OCI-M2 (cell line): Measurements from ENCODE around the gene ADSL.

Experiments
- DNase-seq: peaks from one replicate; lab custom pipeline; 2025; ENCODE audit not compliant: unreplicated experiment; lab: John Stamatoyannopoulos, UW

Gene ADSL

GRCh38 chr22:40416636-40417035 is 70.3 kb downstream of the ADSL start:
- no peak for DNase-seq

- no peak for DNase-seq
These were observed 70.7 kb downstream of the ADSL start for GRCh38 chr22:40417041-40417440.

- no peak for DNase-seq
These were observed 71.6 kb downstream of the ADSL start for GRCh38 chr22:40417881-40418280.

GRCh38 chr22:40418366-40419201 is 72.3 kb downstream of the ADSL start:
- no peak for DNase-seq

GRCh38 chr22:40419718-40420117 is 73.4 kb downstream of the ADSL start:
- no peak for DNase-seq

- no peak for DNase-seq
These were observed 74.2 kb downstream of the ADSL start for GRCh38 chr22:40420341-40421081.

- no peak for DNase-seq
These were observed 74.7 kb downstream of the ADSL start for GRCh38 chr22:40421082-40421350.

- DNase-seq: no peak
These were observed 75.6 kb downstream of the ADSL start for GRCh38 chr22:40421941-40422340.

- DNase-seq: no peak
These were observed 76.4 kb downstream of the ADSL start for GRCh38 chr22:40422558-40423309.

GRCh38 chr22:40423310-40423688 is 77.0 kb downstream of the ADSL start:
- DNase-seq: no peak

- no peak for DNase-seq
These were observed 77.8 kb downstream of the ADSL start for GRCh38 chr22:40423882-40424640.

- DNase-seq: no peak
These were observed 78.8 kb downstream of the ADSL start for GRCh38 chr22:40425082-40425481.

- DNase-seq: no peak
These were observed 80.5 kb downstream of the ADSL start for GRCh38 chr22:40426594-40427333.

- no peak for DNase-seq
These were observed 82.5 kb downstream of the ADSL start for GRCh38 chr22:40428796-40429195.

GRCh38 chr22:40429481-40429880 is 83.2 kb downstream of the ADSL start:
- no peak for DNase-seq

- DNase-seq: no peak
These were observed 84.7 kb downstream of the ADSL start for GRCh38 chr22:40430991-40431390.

- no peak for DNase-seq
These were observed 85.9 kb downstream of the ADSL start for GRCh38 chr22:40432157-40432556.

GRCh38 chr22:40432625-40433024 is 86.3 kb downstream of the ADSL start:
- DNase-seq: no peak

GRCh38 chr22:40433416-40434090 is 87.3 kb downstream of the ADSL start:
- no peak for DNase-seq

- DNase-seq: no peak
These were observed 87.8 kb downstream of the ADSL start for GRCh38 chr22:40434106-40434505.
